Measurements from ENCODE around the gene HOOK1. TPM values are rescaled to one million over a fixed set of nuclear protein-coding genes. Genes with fewer than 3 reads are reported as not detected.

Gene HOOK1
- total RNA-seq, 2 donors from 2014 or later = 3.9 to 6.1 TPM

DNA sequence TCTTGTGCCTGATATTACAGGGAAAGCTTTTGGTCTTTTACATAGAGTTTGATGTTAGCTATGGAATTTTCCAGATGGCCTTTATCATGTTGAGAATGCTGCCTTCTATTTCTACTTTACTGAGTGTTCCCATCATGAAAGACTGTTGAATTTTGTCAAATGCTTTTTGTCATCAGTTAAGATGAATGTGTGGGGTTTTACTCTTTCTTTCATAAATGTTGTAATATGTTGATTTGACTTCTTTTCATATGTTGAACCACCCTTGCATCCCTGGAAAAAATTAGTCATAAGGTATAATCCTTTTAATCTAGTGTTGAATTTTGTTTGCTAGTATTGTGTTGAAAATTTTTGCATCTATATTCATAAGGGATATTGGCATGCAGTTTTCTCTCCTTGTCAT, 16.1 kb upstream of the HOOK1 start:
- H3K27me3 ChIP-seq = no peaks in the 10 kb centered on the region
- no peaks in the 10 kb centered on the region for H3K36me3 ChIP-seq
- no peak overlapping the region for H3K4me3 ChIP-seq

GRCh38 chr1:59803458-59804038, 11.2 kb upstream of the HOOK1 start:
- Histone ChIP-seq H3K27me3 (no peaks in the 10 kb centered on the region), H3K4me3 (no peak overlapping the region), H3K27ac (no peak overlapping the region), H3K9me3 (no peaks in the 10 kb centered on the region), H3K36me3 (no peaks in the 10 kb centered on the region), H3K4me1 (no peaks in the 10 kb centered on the region)
- no peak for DNase-seq (ENCODE audit: low spot score)
- TF ChIP-seq CTCF (IDR thresholded peaks at IDR 0.05) = no peak

More for the DNA sequence above, 16.1 kb upstream of the HOOK1 start:
- no peak overlapping the region for H3K27ac ChIP-seq
- TF ChIP-seq CTCF (IDR thresholded peaks at IDR 0.05) = no peak
- no peak for DNase-seq (ENCODE audit: low spot score)
- H3K4me1 ChIP-seq = no peaks in the 10 kb centered on the region
- peaks cover 0 to 25% of the 10 kb centered on the region in 2 donors for H3K9me3 ChIP-seq

DNA sequence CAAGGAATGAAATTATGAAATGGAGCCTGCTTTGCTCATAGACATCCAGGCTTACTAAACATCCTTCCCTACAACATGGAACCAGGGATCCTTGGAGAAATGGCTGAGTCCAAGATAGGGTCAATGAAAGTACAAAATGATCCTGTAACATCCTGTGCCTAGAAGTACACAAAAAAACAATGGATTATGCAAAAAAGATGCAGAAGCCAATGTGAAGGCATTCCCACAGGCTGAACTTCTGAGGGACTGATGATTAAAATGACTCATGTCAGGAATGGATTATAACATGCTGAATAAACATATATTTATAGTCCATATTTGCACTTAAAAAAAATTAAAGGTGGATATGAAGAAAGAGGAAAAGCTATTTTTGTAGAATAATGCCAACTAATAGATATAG, 10.4 kb upstream of the HOOK1 start:
- Histone ChIP-seq H3K27ac (no peak overlapping the region), H3K4me1 (no peaks in the 10 kb centered on the region), H3K9me3 (no peaks in the 10 kb centered on the region), H3K4me3 (no peak overlapping the region), H3K27me3 (no peaks in the 10 kb centered on the region), H3K36me3 (no peaks in the 10 kb centered on the region)
- TF ChIP-seq CTCF (IDR thresholded peaks at IDR 0.05) = no peak
- no peak for DNase-seq (ENCODE audit: low spot score)

- Histone ChIP-seq H3K27ac (no peak overlapping the region), H3K36me3 (no peaks in the 10 kb centered on the region), H3K4me3 (no peak overlapping the region), H3K27me3 (no peaks in the 10 kb centered on the region), H3K4me1 (no peaks in the 10 kb centered on the region), H3K9me3 (no peaks in the 10 kb centered on the region)
- no peak for DNase-seq (ENCODE audit: low spot score)
- no peak for TF ChIP-seq CTCF (IDR thresholded peaks at IDR 0.05)
Observed at GRCh38 chr1:59805554-59805953, 9.2 kb upstream of the HOOK1 start.

- Histone ChIP-seq H3K9me3 (no peaks in the 10 kb centered on the region), H3K4me3 (peak overlapping the region; percentile 55 to 62), H3K4me1 (peaks cover 0 to 15% of the 10 kb centered on the region in 2 donors), H3K27me3 (peaks cover 6 to 9% of the 10 kb centered on the region in 2 donors), H3K27ac (peak overlapping the region; percentile 85 to 89), H3K36me3 (no peaks in the 10 kb centered on the region)
- TF ChIP-seq CTCF (IDR thresholded peaks at IDR 0.05) = no peak
- peak; percentile 62 for DNase-seq (ENCODE audit: low spot score)
Observed at GRCh38 chr1:59814180-59814900, 409 bp upstream of the HOOK1 start.

Data from right atrium auricular region (tissue), 2 donors.